HG03175 (cell line): ENCODE data around the gene CAMK2B.

ENCODE experiments used
- ATAC-seq: cut with Tn5 transposase; IDR thresholded peaks from one replicate; pipeline ENCODE4 v1.9.1; 2021; ENCODE audit warnings: mild to moderate bottlenecking, moderate library complexity; ENCODE audit not compliant: unreplicated experiment

Gene CAMK2B

DNA sequence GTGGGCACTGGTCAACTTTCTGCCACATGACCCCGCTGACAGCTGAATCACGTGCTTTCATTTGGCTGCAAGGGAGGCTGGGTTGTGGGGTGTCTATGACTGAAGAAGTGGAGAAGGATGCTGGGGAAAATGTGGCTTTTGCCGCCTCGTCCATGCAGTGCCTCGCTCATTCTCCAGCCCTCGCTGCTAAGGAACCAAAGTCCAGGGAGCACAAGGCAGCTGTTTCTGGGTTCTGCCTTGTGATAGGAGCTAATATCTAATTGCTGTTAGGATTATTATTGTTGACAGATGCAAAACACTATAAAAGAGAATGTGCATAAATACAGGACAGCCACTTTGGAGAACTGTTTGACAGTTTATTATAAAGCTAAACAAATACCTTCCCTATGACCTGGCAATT lies 4.9 kb upstream of the CAMK2B start:
- no peak for ATAC-seq

DNA sequence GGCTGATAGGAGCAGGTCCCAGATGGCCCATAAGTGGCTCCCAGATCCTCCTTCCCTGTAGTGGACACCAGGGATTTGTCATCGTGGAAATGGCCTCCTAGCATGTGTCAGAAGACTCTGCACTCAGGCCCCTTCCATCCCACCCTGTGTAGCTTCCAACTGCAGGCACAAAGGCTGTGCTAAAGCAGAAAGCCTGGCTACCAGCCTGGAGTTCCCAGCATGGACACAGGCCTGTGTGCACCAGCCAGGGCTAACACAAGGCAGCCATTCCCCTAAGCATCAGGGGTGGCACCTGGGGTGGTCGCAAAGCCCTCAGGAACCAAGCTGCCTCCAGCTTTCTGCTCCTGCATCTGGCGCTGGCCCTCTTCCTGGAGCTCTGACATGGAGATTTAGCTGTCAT lies 4.5 kb upstream of the CAMK2B start:
- no peak for ATAC-seq

DNA sequence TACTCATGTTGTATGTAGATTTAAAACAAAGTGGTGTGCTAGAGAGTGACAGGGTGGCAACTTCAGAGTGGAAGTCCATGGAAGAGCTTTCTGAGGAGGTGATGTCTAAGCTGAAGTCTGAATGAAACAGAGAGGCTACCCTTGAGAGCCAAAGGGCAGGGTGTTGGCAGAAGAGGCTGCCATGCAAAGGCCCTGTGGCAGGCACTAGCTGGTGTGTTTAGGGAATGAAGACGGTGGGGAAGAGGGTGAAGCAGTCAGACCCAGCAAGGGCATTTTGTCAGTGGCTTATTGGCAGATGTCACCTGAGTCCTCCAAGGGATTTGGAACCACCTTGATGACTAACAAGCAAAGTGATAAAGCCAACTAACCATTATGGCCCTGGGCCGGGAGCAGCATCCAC lies 3.7 kb upstream of the CAMK2B start:
- no peak for ATAC-seq

DNA sequence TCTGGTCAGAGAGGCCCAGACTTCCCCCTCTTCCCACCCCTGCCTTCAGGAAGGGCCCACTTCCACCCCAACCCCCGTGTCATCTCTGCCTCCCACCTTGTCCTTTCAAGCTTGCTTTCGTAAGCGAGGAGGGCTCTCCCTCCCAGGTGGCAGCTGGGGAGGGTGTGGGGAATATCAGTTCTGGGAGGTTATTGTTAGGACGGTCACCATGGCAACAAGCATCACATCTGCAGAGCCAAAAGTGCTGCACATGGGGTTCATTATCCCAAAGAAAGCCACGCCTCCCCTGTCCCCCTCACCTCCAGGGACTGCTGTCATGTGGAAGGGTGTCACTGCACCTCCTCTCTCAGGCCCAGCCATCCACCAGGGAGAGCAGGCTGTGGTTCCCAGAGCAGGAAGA lies 2.6 kb upstream of the CAMK2B start:
- ATAC-seq, result no peak

DNA sequence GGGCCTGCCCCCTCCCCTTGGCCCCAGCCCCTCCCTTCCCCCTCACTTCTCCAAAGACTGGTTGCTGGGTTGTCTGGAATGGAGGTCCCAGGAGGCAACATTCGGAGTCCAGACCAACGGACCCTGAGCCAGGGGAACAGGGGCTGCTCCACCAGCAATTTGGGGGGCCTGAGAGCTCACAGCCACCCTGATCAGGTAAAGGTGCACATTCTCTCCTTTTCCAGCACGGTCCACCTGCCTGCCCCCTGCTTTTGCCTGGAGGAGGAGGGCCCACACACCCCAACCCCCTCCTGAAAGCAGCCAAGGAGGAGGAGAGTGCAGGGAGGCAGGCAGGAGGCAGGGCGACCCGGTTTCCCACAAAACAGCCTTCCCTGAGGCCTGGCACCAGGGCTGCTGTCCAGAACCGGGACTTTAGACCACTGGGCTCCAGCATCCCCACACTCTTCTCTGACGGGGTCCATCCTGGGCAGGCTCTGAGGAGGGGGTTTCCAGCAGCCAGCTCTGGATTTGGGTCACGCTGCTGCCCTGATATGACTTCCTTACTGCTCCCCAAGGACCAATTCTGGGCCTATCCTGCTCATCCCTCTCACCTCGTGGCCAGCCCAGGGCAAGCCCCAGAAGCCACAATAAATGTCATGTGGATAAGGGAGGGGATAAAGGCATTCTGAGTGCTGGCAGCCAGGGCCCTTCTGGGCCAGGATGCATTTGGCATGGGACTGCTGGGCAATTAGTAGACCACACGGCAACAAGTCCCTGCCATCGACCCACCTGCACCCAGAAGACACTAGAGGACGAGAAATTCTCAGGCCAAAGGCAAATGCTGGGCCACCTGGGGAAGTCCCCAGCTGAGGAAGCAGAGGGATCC lies 1.1 kb upstream of the CAMK2B start:
- no peak for ATAC-seq

DNA sequence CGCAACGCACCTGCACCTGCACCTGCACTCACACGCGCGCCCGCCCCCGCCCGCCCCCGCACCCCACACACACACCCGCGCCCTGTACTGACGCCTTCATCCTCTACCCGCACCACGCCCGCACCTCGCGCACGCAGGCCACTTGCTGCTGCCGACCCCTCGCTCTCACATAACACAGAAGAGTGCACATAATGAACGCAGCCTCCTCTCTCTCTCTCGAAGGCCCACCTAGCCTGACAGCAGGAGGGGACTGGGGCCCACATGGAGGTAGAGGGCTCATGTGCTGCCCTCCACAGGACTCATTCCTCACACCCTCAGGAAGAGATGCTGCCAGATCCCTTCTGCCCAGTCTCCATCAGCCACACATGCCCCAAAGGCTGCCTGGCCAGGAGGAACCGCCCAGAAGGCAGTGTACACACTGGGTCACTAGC lies 432 bp upstream of the CAMK2B start:
- ATAC-seq, result no peak

DNA sequence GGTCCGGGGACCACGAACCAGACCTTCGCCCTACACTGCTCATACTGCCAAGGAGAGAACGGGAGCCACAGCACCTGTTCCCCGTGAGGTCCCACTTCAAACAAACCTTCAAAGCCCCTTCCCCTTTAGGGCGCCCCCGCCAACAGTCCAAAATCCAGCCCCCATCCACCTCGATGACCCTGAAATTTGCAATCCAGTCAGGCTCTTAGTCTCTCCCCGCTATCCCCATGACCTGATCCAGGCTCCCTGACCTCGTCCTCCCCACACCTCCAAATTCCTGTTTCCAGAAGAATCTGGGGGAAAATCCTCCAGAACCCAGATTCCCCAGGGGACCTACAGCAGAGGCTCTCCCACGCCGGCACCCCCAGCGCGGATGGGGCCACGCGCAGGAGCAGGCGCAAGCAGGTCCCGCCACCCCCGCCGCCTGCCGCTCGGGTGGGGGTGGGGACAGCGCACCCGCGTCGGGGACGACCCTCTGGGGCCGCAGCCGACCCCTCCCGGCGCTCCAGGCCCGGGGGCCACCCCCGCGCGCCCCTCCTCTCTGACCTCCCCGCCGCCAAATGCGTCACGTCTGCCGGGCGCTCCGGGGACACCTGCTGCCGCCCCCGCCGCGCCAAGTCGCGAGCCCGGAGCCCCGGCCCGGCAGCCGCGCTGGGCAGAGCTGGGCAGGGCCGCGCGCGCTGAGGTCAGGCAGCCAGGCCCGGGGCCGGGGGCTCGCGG lies 753 bp downstream of the CAMK2B start:
- ATAC-seq, result no peak

DNA sequence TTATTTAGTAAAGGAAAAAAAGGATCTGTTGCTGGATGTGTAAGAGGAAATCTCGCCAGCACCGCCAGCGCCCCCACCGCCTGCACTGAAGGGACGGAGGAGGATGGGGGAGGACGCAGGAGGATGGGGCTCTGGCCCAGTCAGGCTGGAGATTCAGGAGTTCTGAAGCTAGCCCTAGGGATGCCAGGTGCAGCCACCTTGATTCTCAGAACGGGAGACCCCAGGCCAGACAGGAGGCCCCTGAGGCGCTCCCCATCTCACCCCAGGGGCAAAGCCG lies 1.3 kb downstream of the CAMK2B start:
- no peak for ATAC-seq

DNA sequence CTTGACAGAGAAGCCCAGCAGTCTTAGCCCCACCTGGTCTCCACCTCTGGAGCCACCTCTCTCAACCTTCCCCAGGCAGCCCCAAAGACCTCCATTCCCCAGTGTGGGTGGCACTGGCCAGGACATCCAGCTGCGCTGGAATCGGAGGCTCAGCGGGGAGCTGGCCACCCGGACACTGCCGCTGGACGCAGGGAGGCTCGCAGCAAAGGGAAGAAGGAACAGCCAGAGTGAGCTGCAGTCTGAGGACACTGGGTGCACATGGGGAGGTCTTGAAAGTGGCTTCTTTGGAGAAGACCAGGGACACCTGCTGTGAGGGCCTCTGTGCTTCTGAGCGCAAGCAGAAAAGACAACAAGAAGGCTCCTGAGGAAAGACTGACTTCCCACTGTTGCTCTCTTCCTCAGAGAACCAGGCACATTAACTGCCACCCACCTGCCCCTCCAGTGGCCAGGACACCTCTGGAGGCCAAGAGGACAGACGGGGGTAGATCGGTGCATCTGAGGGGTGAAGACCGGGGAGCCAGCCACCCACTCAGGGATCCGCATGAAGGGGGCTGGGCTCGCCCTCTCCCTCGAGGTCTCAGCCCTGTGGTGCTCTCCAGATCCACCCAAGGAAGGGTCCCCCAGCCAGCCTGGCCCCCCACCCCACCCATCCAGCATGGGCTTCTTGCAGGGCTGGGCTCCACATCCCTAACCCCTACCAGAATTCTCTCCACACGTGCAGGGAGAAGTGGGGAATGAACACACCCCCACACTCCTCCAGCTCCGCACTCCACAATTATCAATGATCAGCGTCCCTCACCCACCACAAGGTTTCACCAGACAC lies 1.8 kb downstream of the CAMK2B start:
- no peak for ATAC-seq

DNA sequence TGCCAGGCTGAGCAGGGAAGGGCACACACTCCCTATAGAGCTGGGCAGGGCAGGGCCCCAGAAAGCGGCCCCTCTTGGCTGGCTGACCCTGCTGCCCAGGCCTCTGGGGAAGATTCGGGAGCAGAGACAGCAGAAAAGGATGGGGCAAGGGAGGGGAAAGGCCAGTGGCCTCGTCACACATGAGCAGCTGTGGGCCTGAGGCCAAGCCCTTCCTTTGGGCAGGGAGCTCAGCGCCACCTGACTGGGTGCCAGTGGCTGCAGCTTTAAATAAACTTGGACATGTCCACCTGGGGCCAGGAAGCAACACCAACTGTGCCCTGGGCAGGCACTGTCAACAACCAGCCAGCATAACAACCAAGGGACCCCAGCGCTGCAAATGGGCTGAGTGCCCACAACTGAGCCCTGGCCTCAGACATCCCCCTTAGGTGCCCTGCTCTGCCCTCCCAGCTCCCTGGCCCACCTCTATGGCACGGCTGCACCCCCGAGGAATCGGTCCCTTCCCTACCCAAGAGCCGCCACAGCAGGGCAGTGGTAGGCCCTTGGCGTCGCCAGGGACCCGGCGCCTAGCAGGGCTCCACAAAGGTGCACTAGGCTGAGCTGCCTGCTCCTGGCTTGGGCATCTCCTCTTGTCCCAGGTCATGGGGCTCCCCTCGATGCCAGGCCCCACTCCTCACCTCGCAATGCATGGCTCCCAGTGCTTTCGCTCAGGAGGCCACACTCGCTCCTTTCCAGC lies 2.6 kb downstream of the CAMK2B start:
- ATAC-seq, result no peak

DNA sequence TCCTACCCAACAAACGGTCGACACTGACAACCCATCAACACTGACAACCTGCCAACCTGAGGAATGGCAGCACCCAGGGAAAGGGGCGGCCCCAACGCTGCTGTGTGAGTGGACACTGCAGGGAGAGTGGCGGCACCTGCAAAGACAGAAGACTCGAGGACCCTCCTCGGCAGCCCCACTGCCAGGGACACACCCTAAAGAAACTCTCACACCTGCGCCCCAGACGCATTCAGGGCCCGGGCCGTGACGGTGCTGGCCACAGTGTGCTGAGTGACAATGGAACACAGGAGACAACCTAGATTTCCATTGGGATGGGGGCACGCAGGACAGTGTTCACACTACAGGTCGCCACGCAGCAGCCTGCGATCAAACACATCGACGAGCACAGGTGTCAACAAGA lies 3.6 kb downstream of the CAMK2B start:
- no peak for ATAC-seq

DNA sequence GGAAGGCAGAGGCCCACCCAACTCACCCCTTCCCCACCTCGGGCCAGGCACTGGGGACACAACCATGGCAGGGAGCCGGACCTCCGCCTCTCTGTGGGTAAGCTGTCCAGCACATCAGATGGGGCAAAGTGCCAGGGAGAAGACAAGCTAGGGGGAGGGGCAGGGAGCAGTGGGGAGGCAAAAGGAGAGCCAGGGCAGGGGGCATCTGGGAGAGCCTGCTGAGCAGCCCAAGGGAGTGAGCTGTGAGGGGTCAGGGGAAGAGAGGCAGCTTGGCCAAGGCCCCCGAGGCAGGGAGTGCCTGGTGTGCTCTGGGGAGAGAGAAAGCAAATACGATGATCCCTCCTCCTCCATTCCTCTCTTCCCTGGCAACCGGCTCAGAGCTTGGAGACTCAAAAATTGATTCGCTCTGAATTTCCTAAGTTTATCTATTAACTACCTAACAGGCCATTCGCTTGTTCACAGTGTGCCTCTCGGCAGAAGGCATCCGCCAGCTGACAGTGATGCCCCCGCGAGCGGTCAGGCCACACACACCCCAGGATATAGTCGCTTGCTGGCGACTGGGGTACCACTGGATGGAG lies 4.5 kb downstream of the CAMK2B start:
- no peak for ATAC-seq

DNA sequence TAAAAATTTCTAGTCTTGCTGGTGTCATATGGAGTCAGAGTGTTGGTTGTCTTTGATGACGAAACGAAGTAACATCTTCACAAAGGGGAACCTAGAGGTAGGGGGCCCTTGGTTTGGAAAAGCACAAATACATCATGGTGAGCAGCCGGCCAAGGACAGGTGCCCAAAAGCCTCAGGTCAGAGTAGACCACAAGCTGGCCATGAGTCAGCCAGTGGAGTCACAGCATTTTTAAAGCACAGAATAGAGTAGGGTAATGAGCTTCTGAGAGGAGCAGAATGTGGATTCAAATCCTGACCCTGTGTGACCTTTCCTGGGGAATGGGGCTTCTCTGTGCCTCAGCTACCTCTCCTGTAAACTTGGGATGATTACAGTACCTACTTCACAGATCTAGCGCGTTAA lies 5.3 kb downstream of the CAMK2B start:
- no peak for ATAC-seq

DNA sequence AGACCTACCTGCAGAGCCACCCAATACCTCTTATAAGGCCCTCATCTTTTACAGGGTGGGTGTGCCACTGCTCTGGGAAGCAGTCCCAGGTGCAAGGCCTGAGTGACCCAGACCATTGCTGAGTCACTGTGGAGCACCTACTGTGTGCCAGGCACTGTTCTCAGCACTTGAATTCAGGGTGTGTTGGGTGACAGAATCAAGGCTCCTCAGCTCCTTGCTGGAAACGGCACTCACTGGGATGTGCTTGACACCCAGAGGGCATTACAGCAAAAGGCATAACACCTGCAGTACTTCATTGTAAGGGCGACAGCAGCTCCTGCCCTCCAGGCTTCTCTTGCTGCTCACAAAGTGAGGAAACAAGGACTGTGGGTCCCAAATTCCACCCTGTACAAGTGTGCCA lies 7.1 kb downstream of the CAMK2B start:
- ATAC-seq, result no peak

DNA sequence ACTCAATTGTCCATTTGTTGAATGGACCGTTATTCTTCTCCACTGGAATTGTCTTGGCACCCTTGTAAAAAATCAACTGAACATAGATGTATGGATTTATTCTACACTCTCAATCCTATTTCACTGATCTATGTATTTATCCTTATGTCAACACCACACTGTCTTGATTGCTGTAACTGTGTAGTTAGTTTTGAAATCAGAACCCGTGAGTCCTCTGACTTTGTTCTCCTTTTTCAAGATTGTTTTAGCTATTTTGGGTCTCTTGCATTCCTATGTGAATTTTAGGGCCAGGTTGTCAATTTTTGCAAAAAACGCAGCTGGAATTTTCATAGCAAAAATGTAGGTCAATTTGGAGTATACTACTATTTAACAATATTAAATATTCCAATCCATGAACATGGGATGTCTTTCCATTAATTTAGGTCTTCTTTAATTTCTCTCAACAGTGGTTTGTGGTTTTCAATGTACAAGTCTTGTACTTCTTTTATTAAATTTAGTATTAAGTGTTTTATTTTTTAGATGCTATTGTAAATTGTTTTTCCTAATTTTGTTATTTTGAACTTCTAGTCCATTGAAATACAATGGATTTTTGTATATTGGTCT lies 10.0 kb downstream of the CAMK2B start:
- ATAC-seq, result no peak

DNA sequence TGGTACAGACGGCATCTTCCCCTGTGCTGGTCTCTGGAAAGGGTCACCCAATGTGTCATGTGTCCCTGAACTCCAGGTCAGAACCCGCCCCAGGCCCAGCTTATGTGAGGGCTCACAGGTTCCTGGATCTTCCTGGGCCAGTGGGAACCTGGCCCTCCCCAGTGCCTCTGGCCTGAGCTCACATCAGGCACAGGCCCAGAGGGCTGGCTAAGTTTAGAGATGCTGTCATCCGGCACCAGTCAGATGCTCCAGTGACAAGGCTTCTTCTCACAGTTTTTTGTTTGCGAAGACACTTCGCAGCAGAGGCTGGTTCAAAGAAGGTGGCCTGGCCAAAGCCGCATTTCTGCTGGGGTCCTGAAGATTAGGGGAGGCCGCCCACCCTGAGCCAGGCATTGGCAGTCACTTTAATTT lies 11.8 kb downstream of the CAMK2B start:
- ATAC-seq, result no peak

DNA sequence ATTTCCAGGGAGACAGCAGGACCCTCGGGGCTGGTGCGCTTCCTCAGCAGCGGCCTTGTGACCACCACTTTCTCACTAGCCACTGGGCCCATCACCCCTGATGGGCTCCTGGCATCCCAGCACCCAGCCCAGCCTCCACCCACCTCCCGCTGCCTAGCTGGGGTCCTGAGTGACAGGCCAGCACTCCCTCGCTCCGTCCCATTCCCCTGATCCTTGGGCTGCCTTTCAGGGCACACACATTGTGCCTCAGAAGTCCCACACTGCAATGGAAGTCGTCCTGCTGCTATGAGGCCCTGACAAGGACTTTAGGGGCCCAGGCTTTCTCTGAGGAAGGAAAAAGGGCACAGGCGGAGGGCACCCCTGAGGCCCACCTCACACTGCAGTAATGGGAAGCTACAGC lies 12.4 kb downstream of the CAMK2B start:
- ATAC-seq, result no peak

DNA sequence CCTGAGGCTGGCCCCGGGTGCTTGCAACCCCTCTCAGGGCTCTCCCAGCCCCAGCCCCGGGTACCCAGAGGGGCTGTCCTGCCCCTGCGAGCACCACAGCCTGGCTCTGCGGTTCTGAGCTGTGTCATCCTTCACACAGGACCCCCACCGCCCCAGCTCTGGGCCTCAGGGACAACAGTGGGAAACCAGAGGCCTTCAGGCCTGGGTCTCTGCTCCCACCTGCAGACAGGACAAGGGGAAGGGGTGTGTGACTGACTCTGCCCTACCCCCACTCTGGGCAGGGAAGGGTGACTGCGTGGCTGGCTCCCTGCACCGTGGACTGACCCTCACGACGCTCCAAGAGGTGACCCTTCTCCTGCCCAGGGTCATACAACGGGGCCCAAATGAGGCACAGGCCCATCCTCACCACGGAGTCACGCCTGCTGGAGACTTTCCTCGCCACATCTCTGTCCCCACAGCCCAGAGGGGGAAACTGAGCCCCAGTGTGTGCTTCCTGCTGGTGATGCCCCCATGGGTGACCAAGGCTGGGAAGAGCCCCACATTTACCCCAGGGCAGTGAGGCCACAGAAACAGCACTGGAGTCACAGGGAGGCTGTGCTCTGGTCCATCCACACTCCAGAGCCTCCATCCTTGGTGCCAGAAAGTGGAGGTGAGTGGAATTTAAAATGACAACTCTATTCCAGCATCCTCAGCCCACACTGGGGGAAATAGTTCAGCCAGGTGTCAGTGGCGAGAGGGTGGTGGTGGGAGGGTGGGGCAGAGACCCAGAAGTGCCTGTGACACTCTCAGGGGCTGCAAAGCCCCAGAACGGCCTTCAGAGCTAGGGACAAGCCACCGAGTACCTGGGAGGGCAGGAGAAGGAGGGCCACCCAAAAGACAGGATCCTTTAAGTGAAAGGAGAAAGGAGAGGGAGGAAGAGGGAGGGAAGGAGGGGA lies 13.6 kb downstream of the CAMK2B start:
- no peak for ATAC-seq

DNA sequence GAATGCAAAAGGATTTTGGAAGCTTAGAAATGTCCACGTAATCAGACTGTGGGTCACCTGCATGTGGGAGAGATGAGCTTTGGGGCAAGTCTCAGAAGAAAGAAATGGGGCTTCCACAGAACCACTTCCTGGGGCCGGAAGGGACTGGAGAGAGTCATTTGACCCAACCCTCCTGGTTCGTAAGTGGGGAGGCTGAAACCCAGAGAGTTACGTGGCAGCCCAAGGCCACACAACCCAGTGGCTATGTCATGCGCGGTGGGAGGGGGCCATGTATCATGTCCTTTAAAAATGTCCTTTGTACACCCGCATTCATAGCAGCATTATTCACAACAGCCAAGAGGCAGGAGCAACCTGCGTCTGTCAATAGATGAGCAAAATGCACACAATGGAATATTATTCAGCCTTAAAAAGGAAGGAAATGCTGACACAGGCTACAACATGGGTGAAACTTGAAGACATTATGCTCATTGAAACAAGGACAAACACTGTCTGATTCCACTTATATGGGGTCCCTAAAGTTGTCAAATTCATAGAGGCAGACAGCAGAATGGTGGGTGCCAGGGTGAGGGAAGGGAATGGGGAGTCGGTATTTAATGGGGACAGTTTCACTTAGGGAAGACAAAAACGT lies 15.1 kb downstream of the CAMK2B start:
- ATAC-seq, result no peak
